ENCODE measurements around the gene GLG1. TPM values are rescaled to one million over a fixed set of nuclear protein-coding genes. Genes with fewer than 3 reads are reported as not detected.
A peak's percentile ranks its signal among the peaks of the same experiment; 100 is the strongest.

The GLG1 gene
- total RNA-seq, 1 experiment from 2014 or later: 210 TPM

- Mint-ChIP-seq H3K27me3 (ENCODE audit: insufficient read depth, unreplicated experiment) (no peaks in the 10 kb centered on the region), H3K36me3 (ENCODE audit: insufficient read depth, unreplicated experiment) (peaks cover 95% of the 10 kb centered on the region), H3K27ac (ENCODE audit: unreplicated experiment) (peak overlapping the region; percentile 10), H3K4me1 (ENCODE audit: low read depth, unreplicated experiment) (peaks cover 7% of the 10 kb centered on the region), H3K4me3 (ENCODE audit: unreplicated experiment) (no peak overlapping the region), H3K9me3 (ENCODE audit: unreplicated experiment) (no peaks in the 10 kb centered on the region)
- no peaks in the 10 kb centered on the region for H3K27me3 ChIP-seq (replicated peaks; ENCODE audit: control insufficient read depth, insufficient read depth, low read length)
- H3K9me3 ChIP-seq: no peaks in the 10 kb centered on the region
- POLR2A ChIA-PET: no interaction called here
- BruUV-seq (replicated peaks): no TSS peak
- TF ChIP-seq CTCF (IDR thresholded peaks at IDR 0.05; ENCODE audit: insufficient read depth in 1 of 2, low read depth in 1 of 2, low read length in 1 of 2, severe bottlenecking in 1 of 2, unreplicated experiment in 1 of 2): no peak
- DNase-seq: no peak
- H3K36me3 ChIP-seq (ENCODE audit: control insufficient read depth, insufficient read depth, low read length): peaks cover 11% of the 10 kb centered on the region
- CTCF ChIA-PET: interaction anchor here (0.5 to 0.7 kb wide), 2 partner anchors 9 to 211 kb away, joined by 3 to 5 read pairs; no protein-coding TSS in a partner anchor
- intact Hi-C loops (cut with micrococcal nuclease; ENCODE audit: unreplicated experiment): no loop called here
- H3K4me1 ChIP-seq: no peaks in the 10 kb centered on the region
- H3K4me3 ChIP-seq (ENCODE audit: low read depth, low read length): no peak overlapping the region
These were observed 45.3 kb upstream of the GLG1 start for GRCh38 chr16:74652249-74652648.

GRCh38 chr16:74651841-74652240 lies 44.9 kb upstream of the GLG1 start:
- BruUV-seq (replicated peaks): no TSS peak
- Histone ChIP-seq H3K9me3 (no peaks in the 10 kb centered on the region), H3K4me1 (no peaks in the 10 kb centered on the region), H3K36me3 (ENCODE audit: control insufficient read depth, insufficient read depth, low read length) (peaks cover 8% of the 10 kb centered on the region), H3K4me3 (ENCODE audit: low read depth, low read length) (no peak overlapping the region), H3K27me3 (replicated peaks; ENCODE audit: control insufficient read depth, insufficient read depth, low read length) (no peaks in the 10 kb centered on the region)
- H3K4me1 Mint-ChIP-seq (ENCODE audit: low read depth, unreplicated experiment): peaks cover 7% of the 10 kb centered on the region
- CTCF ChIA-PET: interaction anchor here (0.5 to 1.2 kb wide), 3 partner anchors 9 to 211 kb away, joined by 3 to 5 read pairs (median 3); no protein-coding TSS in a partner anchor
- no peak for DNase-seq
- H3K4me3 Mint-ChIP-seq (ENCODE audit: unreplicated experiment): no peak overlapping the region
- no peaks in the 10 kb centered on the region for H3K9me3 Mint-ChIP-seq (ENCODE audit: unreplicated experiment)
- POLR2A ChIA-PET: interaction anchor here (0.5 kb wide), 1 partner anchor 13 kb away, joined by 4 read pairs; no protein-coding TSS in a partner anchor
- H3K27ac Mint-ChIP-seq (ENCODE audit: unreplicated experiment): peak overlapping the region; percentile 10
- H3K36me3 Mint-ChIP-seq (ENCODE audit: insufficient read depth, unreplicated experiment): peaks cover 95% of the 10 kb centered on the region
- TF ChIP-seq CTCF (IDR thresholded peaks at IDR 0.05; ENCODE audit: insufficient read depth in 1 of 2, low read depth in 1 of 2, low read length in 1 of 2, severe bottlenecking in 1 of 2, unreplicated experiment in 1 of 2): no peak
- intact Hi-C loops (cut with micrococcal nuclease; ENCODE audit: unreplicated experiment): no loop called here
- no peaks in the 10 kb centered on the region for H3K27me3 Mint-ChIP-seq (ENCODE audit: insufficient read depth, unreplicated experiment)

GRCh38 chr16:74650966-74651567 lies 44.2 kb upstream of the GLG1 start:
- Histone ChIP-seq H3K4me1 (no peaks in the 10 kb centered on the region), H3K9me3 (no peaks in the 10 kb centered on the region), H3K36me3 (ENCODE audit: control insufficient read depth, insufficient read depth, low read length) (peaks cover 6% of the 10 kb centered on the region), H3K27me3 (replicated peaks; ENCODE audit: control insufficient read depth, insufficient read depth, low read length) (no peaks in the 10 kb centered on the region), H3K4me3 (ENCODE audit: low read depth, low read length) (no peak overlapping the region)
- peak in 1 of 2 experiments; percentile 35 for DNase-seq
- Mint-ChIP-seq H3K27ac (ENCODE audit: unreplicated experiment) (no peak overlapping the region), H3K4me1 (ENCODE audit: low read depth, unreplicated experiment) (peaks cover 7% of the 10 kb centered on the region), H3K36me3 (ENCODE audit: insufficient read depth, unreplicated experiment) (peaks cover 95% of the 10 kb centered on the region), H3K27me3 (ENCODE audit: insufficient read depth, unreplicated experiment) (no peaks in the 10 kb centered on the region), H3K4me3 (ENCODE audit: unreplicated experiment) (no peak overlapping the region), H3K9me3 (ENCODE audit: unreplicated experiment) (no peaks in the 10 kb centered on the region)
- BruUV-seq (replicated peaks): no TSS peak
- intact Hi-C loops (cut with micrococcal nuclease; ENCODE audit: unreplicated experiment): no loop called here
- CTCF ChIA-PET: interaction anchor here (1.2 kb wide), 1 partner anchor 17 kb away, joined by 3 read pairs; no protein-coding TSS in a partner anchor
- POLR2A ChIA-PET: interaction anchor here (0.5 kb wide), 1 partner anchor 12 kb away, joined by 4 read pairs; no protein-coding TSS in a partner anchor
- TF ChIP-seq CTCF (IDR thresholded peaks at IDR 0.05; ENCODE audit: insufficient read depth in 1 of 2, low read depth in 1 of 2, low read length in 1 of 2, severe bottlenecking in 1 of 2, unreplicated experiment in 1 of 2): peak; percentile 61 to 78

Data from Caco-2 (cell line).